Measurements from ENCODE around the gene RASSF5.
A peak's percentile ranks its signal among the peaks of the same experiment; 100 is the strongest.

DNA sequence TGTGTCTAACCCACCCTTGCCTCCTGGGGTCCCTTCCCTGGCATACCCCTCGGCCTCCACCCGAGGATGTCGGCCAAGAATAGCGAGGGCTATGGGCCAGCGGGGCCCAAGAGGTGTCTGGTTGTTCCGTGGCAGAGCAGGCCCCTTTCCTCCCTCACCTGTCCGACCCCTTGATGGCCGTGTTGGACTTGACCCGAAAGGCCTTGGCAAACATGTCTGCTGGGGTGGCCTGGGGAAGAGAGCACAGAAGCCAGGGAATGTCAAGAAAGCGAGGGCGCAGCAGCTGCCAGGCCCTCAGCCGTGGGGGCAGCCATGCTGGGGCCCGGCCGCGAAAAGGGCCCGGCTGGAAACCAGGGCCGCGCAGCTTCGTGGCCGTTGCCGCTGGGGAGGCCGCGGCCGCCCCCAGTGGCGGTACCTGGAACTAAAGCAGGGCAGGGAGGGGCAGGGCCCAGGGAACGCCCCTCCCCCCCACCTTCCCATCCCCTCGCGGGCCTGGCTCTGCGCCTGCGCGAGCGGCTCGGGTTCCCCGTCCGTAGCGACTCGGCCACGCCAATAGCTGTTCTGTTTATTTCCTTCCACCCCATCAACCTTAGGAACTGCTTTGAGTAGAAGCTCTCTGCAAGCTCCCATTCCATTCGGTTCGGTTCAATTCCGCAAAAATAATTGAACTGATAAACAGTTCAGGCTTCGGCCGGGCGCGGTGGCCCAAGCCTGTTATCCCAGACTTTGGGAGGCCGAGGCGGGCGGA lies 105.0 kb downstream of the RASSF5 start, which contains the start of gene EIF2D:
- peak; percentile 96 for TF ChIP-seq CTCF (conservative IDR thresholded peaks at IDR 0.05; ENCODE audit: low read depth, low read length)
- no peak for TF ChIP-seq EZH2 (IDR thresholded peaks at IDR 0.05; ENCODE audit: borderline replicate concordance, low read depth, low read length, poor library complexity, severe bottlenecking)

Data from A673 (cell line).